ENCODE data around the gene KREMEN1. TPM values are rescaled to one million over a fixed set of nuclear protein-coding genes. Genes with fewer than 3 reads are reported as not detected.

KREMEN1 gene
- polyA plus RNA-seq, 1 of the 3 experiments (the other 2 are of a cell fraction), result 10.0 TPM

GRCh38 chr22:29055192-29055830 is 17.5 kb upstream of the KREMEN1 start:
- Histone ChIP-seq H3K4me3 (ENCODE audit: low read depth in 2 of 2, low read length in 1 of 2) (no peak overlapping the region), H3F3A (replicated peaks; ENCODE audit: insufficient read depth) (peaks cover 4% of the 10 kb centered on the region), H3K27ac (ENCODE audit: low read depth in 2 of 2, low read length in 1 of 2) (no peak overlapping the region), H3K9me3 (no peaks in the 10 kb centered on the region), H3K4me2 (no peak overlapping the region), H3K4me1 (ENCODE audit: control insufficient read depth in 1 of 2, insufficient read depth in 2 of 2, low read depth in 1 of 2, low read length in 1 of 2) (no peaks in the 10 kb centered on the region; a peak in 1 of 4 replicates), H3K9ac (no peak overlapping the region), H3K79me2 (ENCODE audit: insufficient read depth) (no peaks in the 10 kb centered on the region), H4K20me1 (ENCODE audit: insufficient read depth) (no peaks in the 10 kb centered on the region), H3K36me3 (replicated peaks in 1 of 2; ENCODE audit: control insufficient read depth in 1 of 2, insufficient read depth in 2 of 2, low read length in 1 of 2) (peaks cover 0 to 9% of the 10 kb centered on the region in 2 experiments), H3K9me2 (no peaks in the 10 kb centered on the region), H3K27me3 (ENCODE audit: insufficient read depth) (no peaks in the 10 kb centered on the region), H2AFZ (ENCODE audit: low read depth) (no peak overlapping the region)
- CTCF ChIA-PET, result interaction anchor here (0.9 to 2.9 kb wide), 5 partner anchors 12 to 199 kb away, joined by 3 to 12 read pairs (median 8); no protein-coding TSS in a partner anchor
- DNase-seq, result no peak
- TF ChIP-seq NRF1 (IDR thresholded peaks at IDR 0.05; ENCODE audit: low read depth, low read length) (no peak), RAD21 (IDR thresholded peaks at IDR 0.05; ENCODE audit: low read length) (no peak), TCF12 (IDR thresholded peaks at IDR 0.05) (no peak), MAX (IDR thresholded peaks at IDR 0.05; ENCODE audit: low read depth) (no peak), MEF2A (IDR thresholded peaks at IDR 0.05; ENCODE audit: borderline replicate concordance, low read depth) (no peak)
- POLR2A ChIA-PET, result no interaction called here
- WGBS (ENCODE audit: low lambda C conversion rate), result 94% methylated on average over 14 of the region's 14 CpGs

- ChIA-PET CTCF (interaction anchor here (2.2 kb wide), 1 partner anchor 16 kb away, joined by 12 read pairs; no protein-coding TSS in a partner anchor), POLR2A (no interaction called here)
- DNase-seq, result no peak
- Histone ChIP-seq H4K20me1 (ENCODE audit: insufficient read depth) (no peaks in the 10 kb centered on the region), H3K36me3 (replicated peaks in 1 of 2; ENCODE audit: control insufficient read depth in 1 of 2, insufficient read depth in 2 of 2, low read length in 1 of 2) (no peaks in the 10 kb centered on the region), H3K27me3 (ENCODE audit: insufficient read depth) (no peaks in the 10 kb centered on the region), H3K9me3 (no peaks in the 10 kb centered on the region), H2AFZ (ENCODE audit: low read depth) (no peak overlapping the region), H3K9me2 (no peaks in the 10 kb centered on the region), H3K27ac (ENCODE audit: low read depth in 2 of 2, low read length in 1 of 2) (no peak overlapping the region), H3K9ac (no peak overlapping the region), H3K4me3 (ENCODE audit: low read depth in 2 of 2, low read length in 1 of 2) (no peak overlapping the region), H3F3A (replicated peaks; ENCODE audit: insufficient read depth) (peaks cover 4% of the 10 kb centered on the region), H3K79me2 (ENCODE audit: insufficient read depth) (no peaks in the 10 kb centered on the region), H3K4me1 (ENCODE audit: control insufficient read depth in 1 of 2, insufficient read depth in 2 of 2, low read depth in 1 of 2, low read length in 1 of 2) (no peaks in the 10 kb centered on the region; a peak in 1 of 4 replicates), H3K4me2 (no peak overlapping the region)
- WGBS (ENCODE audit: low lambda C conversion rate), result 97% methylated on average over 3 of the region's 3 CpGs
- TF ChIP-seq NRF1 (IDR thresholded peaks at IDR 0.05; ENCODE audit: low read depth, low read length) (no peak), FOXJ3 (CRISPR knock-in tag; IDR thresholded peaks at IDR 0.05) (no peak), REST (IDR thresholded peaks at IDR 0.05; ENCODE audit: low read depth, low read length) (no peak), GATA2 (CRISPR knock-in tag; IDR thresholded peaks at IDR 0.05) (no peak), YY1 (IDR thresholded peaks at IDR 0.05; ENCODE audit: low read depth) (no peak), ELF1 (IDR thresholded peaks at IDR 0.05) (no peak), RXRA (IDR thresholded peaks at IDR 0.05; ENCODE audit: borderline replicate concordance, low read depth) (no peak), EP300 (IDR thresholded peaks at IDR 0.05; ENCODE audit: borderline replicate concordance in 1 of 2, low read depth in 1 of 2, low read length in 1 of 2) (no peak), TAF1 (IDR thresholded peaks at IDR 0.05; ENCODE audit: borderline replicate concordance, low read depth, low read length) (no peak), RAD21 (IDR thresholded peaks at IDR 0.05; ENCODE audit: low read length) (no peak), TCF12 (IDR thresholded peaks at IDR 0.05) (no peak), NFIC (IDR thresholded peaks at IDR 0.05; ENCODE audit: borderline replicate concordance) (no peak), SMC3 (IDR thresholded peaks at IDR 0.05; ENCODE audit: low read depth, low read length) (no peak), FOSL2 (IDR thresholded peaks at IDR 0.05; ENCODE audit: borderline replicate concordance, low read depth) (no peak), FOXM1 (IDR thresholded peaks at IDR 0.05; ENCODE audit: low read depth) (no peak), ZBTB33 (IDR thresholded peaks at IDR 0.05; ENCODE audit: borderline replicate concordance, low read depth) (no peak), MAX (IDR thresholded peaks at IDR 0.05; ENCODE audit: low read depth) (no peak), USF2 (IDR thresholded peaks at IDR 0.05; ENCODE audit: borderline replicate concordance, low read depth, low read length) (no peak), MXI1 (IDR thresholded peaks at IDR 0.05; ENCODE audit: low read depth, low read length) (no peak)
These were observed 16.4 kb upstream of the KREMEN1 start for GRCh38 chr22:29056472-29056871.
